ENCODE results near the gene R3HCC1L. TPM values are rescaled to one million over a fixed set of nuclear protein-coding genes. Genes with fewer than 3 reads are reported as not detected.

Gene R3HCC1L
- total and polyA plus RNA-seq, 12 donors = 6.5 to 24.3 (median 10.1) TPM

DNA sequence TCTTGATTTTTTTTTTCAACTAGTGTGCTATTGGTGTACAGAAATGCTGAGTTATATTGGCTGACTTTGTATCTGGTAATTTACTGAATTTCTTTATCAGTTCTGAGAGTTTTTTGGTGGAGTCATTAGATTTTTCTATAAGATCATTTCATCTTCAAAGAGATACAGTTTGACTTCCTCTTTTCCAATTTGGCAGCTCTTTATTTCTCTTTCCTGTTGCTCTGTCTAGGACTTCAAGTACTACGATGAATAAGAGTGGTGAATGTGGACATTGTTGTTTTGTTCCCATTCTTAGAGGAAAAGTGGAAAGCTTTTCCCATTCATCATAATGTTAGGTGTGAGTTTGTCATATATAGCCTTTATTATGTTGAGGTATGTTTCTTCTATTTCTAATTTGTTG lies 83.3 kb downstream of the R3HCC1L start:
- TF ChIP-seq POLR2A (IDR thresholded peaks at IDR 0.05) = no peak
- no peak for TF ChIP-seq CTCF (IDR thresholded peaks at IDR 0.05)
- no peaks in the 10 kb centered on the region for H3K36me3 ChIP-seq (replicated peaks in 1 of 2)
- DNase-seq = no peak
- H3K27ac ChIP-seq = no peak overlapping the region
- H3K27me3 ChIP-seq = no peaks in the 10 kb centered on the region
- no peak overlapping the region for H3K4me3 ChIP-seq
- intact Hi-C loops (cut with DNase I) = no loop called here
- peaks cover 0 to 10% (median 0%) of the 10 kb centered on the region in 3 donors for H3K9me3 ChIP-seq (replicated peaks in 1 of 3)
- WGBS, 4 donors = 73 to 88% (median 80%) methylated on average over 1 of the region's 1 CpG
- H3K4me1 ChIP-seq (replicated peaks in 1 of 2) = peaks cover 0 to 14% of the 10 kb centered on the region in 2 donors

DNA sequence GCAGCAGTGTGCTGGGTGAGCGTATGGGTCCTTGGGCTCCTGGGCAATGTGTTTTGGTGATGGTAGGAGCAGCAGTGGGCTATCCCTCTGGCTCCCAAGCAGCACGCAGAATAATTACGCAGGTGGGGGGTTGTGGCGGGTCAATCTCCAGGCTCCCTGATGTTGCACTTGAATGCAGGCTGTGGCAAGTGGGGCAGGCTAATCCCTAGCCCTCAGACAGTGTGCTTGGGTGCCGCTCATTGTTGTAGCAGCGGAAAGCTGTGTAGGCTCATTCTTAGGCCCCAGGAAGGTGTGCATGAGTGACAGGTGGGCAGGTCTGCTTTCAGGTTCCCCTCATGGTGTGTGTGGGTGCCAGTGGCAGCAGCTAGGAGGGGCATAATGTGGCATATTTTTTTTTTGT lies 89.4 kb downstream of the R3HCC1L start:
- intact Hi-C loops (cut with DNase I) = no loop called here
- 92 to 99% (median 96%) methylated on average over 5 to 6 of the region's 6 CpGs for WGBS, 4 donors
- Histone ChIP-seq H3K36me3 (replicated peaks in 1 of 2) (no peaks in the 10 kb centered on the region), H3K4me3 (no peak overlapping the region), H3K4me1 (replicated peaks in 1 of 2) (peaks cover 0 to 9% of the 10 kb centered on the region in 2 donors), H3K27me3 (no peaks in the 10 kb centered on the region), H3K27ac (no peak overlapping the region), H3K9me3 (replicated peaks in 1 of 3) (peaks cover 0 to 9% (median 0%) of the 10 kb centered on the region in 3 donors)
- TF ChIP-seq POLR2A (IDR thresholded peaks at IDR 0.05) (no peak), CTCF (IDR thresholded peaks at IDR 0.05) (no peak)
- DNase-seq = no peak

DNA sequence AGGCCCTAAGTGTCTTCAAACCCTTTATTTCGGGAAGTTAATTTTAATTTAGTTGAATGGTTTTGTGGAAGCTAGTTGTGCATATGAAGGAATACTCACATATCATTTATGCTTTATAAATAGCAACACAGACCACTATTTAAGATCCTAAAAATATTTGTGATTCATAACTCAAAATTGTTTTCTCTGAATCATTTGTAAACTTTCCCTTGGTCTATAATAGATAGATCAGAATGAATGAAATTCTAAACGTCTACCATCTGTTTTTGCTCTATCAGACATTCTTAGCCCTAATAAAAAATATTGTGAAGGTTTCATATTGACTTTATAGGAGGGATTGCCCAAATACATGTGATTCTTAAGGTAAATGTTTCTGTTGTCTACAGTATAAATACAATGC lies 90.1 kb downstream of the R3HCC1L start:
- intact Hi-C loops (cut with DNase I) = no loop called here
- 77 to 80% (median 79%) methylated on average over 2 of the region's 2 CpGs for WGBS, 4 donors
- no peaks in the 10 kb centered on the region for H3K36me3 ChIP-seq (replicated peaks in 1 of 2)
- no peak overlapping the region for H3K27ac ChIP-seq
- peaks cover 0 to 3% (median 0%) of the 10 kb centered on the region in 3 donors for H3K9me3 ChIP-seq (replicated peaks in 1 of 3)
- TF ChIP-seq POLR2A (IDR thresholded peaks at IDR 0.05) (no peak), CTCF (IDR thresholded peaks at IDR 0.05) (no peak)
- no peaks in the 10 kb centered on the region for H3K27me3 ChIP-seq
- peaks cover 0 to 9% of the 10 kb centered on the region in 2 donors for H3K4me1 ChIP-seq (replicated peaks in 1 of 2)
- no peak for DNase-seq
- H3K4me3 ChIP-seq = no peak overlapping the region

GRCh38 chr10:98224996-98225395 lies 90.5 kb downstream of the R3HCC1L start:
- no peak for DNase-seq
- WGBS, 4 donors = 93 to 96% (median 94%) methylated on average over 1 of the region's 1 CpG
- Histone ChIP-seq H3K9me3 (replicated peaks in 1 of 3) (no peaks in the 10 kb centered on the region), H3K36me3 (replicated peaks in 1 of 2) (no peaks in the 10 kb centered on the region), H3K4me1 (replicated peaks in 1 of 2) (peaks cover 0 to 9% of the 10 kb centered on the region in 2 donors), H3K27me3 (no peaks in the 10 kb centered on the region), H3K4me3 (no peak overlapping the region), H3K27ac (no peak overlapping the region)
- intact Hi-C loops (cut with DNase I) = no loop called here
- no peak for TF ChIP-seq CTCF (IDR thresholded peaks at IDR 0.05)
